ENCODE measurements around the gene ZNF711. TPM values are rescaled to one million over a fixed set of nuclear protein-coding genes. Genes with fewer than 3 reads are reported as not detected.
"Not testable (repeated sequence)": the region's sequence is repeated elsewhere in the genome, so short reads cannot be mapped to it uniquely, and the experiment has no call there.

ZNF711 gene
- polyA plus RNA-seq, 3 donors from 2014 or later, result 0.61 to 5.8 (median 0.78) TPM

DNA sequence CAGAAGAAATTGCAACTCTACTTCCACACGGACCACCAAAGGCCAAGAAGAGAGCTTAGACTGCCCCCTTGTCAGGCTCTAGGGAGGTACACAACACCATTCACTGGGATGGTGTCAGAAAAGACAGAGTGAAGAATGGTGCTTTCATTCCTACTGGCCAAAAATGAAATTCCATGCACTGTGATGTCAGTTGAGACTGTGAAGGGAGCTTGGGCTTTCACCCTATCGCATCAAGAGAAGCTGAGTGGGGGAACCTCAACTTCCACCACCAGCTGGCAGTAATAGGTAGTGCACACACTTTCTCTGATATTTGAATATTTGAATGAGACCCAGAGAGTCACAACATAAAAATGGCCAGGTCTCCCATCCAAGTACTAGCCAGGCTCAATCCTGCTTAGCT is 65.9 kb downstream of the ZNF711 start:
- DNase-seq, result no peak
- no peaks in the 10 kb centered on the region for H3K36me3 Mint-ChIP-seq
- H3K9me3 Mint-ChIP-seq, result peaks cover 0 to 7% (median 2%) of the 10 kb centered on the region in 6 donors
- H3K27me3 Mint-ChIP-seq (ENCODE audit: low read depth in 3 of 3), result no peaks in the 10 kb centered on the region
- no peak overlapping the region for H3K4me3 Mint-ChIP-seq
- no peak overlapping the region for H3K27ac Mint-ChIP-seq
- H3K4me1 Mint-ChIP-seq, result no peaks in the 10 kb centered on the region

DNA sequence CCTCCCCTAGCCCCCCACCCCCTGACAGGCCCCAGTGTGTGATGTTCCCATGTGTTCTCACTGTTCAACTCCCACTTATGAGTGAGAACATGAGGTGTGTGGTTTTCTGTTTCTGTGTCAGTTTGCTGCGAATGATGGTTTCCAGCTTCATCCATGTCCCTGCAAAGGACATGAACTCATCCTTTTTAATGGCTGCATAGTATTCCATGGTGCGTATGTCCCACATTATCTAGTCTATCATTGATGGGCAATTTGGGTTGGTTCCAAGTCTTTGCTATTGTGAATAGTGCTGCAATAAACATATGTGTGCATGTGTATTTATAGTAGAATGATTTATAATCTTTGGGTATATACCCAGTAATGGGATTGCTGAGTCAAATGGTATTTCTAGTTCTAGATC is 67.6 kb downstream of the ZNF711 start:
- not testable (repeated sequence) for H3K9me3 Mint-ChIP-seq

More for the DNA sequence above, 67.6 kb downstream of the ZNF711 start:
- H3K4me3 Mint-ChIP-seq; H3K4me1 Mint-ChIP-seq; H3K27ac Mint-ChIP-seq; H3K36me3 Mint-ChIP-seq; DNase-seq; H3K27me3 Mint-ChIP-seq (ENCODE audit: low read depth in 3 of 3): not testable (repeated sequence)

Other genes with a start within 250 kb of the ZNF711 start
- 1 to 10 TPM in 2 of 3 donors, under 1 TPM in 1; 0.74 to 4.8 (median 1.2) TPM for gene APOOL, start 240.1 kb upstream of the ZNF711 start, polyA plus RNA-seq
- gene SATL1, start 212 bp upstream of the ZNF711 start, polyA plus RNA-seq, result not detected
- gene POF1B, start 135.7 kb downstream of the ZNF711 start, polyA plus RNA-seq, result not detected